Ureter (tissue), 1 donor: Measurements from ENCODE around the gene TWIST1. TPM values are rescaled to one million over a fixed set of nuclear protein-coding genes. Genes with fewer than 3 reads are reported as not detected.

Experiments
- DNase-seq: peaks from one replicate; pipeline ENCODE4 v3.0.0-alpha.2; 2020; ENCODE audit warnings: low spot score
- total RNA-seq: library from RNA; stranded (reverse); gene quantifications from one replicate; pipeline ENCODE4 v1.2.4, GENCODE V29; 2023
- donor health status: DM: yes; HTN: yes; CAD: no.

Gene TWIST1
- total RNA-seq, 1 donor from 2014 or later: 3.7 TPM

DNA sequence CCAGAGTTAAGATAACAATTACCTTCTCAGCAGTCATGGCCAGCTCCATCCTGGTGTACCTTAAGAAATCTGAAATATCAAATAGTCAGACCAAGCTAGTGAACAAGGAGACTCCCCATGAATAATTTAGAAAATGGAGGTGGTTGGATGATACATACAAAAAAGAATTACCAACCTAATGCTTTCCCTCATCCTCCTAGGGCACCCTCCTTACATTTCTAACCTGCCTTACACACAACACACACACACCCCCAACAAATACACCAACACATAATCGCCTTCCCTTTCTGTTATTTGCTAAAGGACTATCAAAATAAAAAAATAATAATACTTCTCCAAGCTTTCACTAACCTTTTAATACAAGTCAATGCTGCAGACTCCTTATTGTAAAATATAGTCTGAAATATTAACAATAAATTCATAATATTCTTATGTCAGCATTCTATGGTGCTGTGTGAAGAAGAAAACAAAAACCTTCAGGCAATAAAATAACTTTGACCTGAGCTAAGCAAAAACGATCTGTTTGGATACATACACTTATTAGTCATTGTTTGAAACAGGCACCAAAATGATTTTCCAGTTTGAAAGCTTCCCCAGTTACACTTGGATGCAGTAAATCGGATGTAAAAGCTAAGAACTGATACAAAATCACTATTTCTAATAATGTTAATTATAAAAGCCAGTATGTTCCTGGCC lies 3.4 kb downstream of the TWIST1 start:
- no peak for DNase-seq

DNA sequence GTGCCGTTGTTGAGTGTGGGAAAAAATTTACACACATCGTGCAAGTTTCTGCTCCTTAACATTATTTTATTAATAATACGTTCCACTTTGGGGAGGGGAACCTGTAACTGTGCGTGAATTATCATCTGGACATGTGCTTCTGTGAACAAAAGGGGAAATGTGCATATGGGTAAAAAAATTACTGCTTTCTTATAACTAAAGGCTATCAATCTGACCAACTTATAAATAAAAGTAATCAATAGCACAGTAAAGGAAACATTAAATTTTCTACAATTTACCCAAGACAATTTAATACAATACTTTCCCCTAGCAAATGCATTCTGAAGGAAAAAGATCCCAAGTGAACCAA lies 4.5 kb downstream of the TWIST1 start:
- no peak for DNase-seq

DNA sequence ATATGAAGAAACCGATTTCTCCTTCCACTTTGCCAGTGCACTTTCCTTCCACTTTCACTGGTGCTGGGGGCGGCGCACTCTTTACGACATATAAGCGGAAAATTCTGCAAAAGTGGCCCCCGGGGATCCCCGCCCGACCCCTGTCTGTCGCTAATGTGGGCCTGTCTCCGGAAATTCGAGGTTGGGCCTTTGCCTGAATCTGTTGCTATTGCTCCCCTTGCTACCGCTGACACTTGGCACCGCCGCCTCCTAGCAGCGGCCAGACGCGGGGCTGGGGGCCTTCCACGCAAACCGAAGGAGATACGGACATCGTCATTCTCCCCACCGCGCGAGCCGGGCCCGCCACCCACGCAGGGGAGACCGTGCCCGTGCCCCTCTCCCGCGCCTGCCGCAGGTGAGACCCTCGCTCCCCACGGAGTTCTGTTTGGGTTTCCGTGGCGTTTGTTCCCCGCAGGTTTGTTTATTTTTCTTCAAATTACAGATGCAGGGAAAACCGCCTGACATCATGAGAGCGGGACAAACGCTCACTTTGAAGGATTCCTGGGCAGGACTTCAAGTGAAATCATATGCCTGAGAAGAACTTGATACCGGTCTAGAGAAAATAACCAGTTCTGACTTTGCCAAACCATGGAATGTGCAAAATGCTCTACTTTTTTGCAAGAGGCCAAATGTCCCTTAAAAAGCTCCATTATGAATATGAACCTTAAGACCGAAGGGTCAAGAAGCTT lies 5.0 kb downstream of the TWIST1 start:
- no peak for DNase-seq

DNA sequence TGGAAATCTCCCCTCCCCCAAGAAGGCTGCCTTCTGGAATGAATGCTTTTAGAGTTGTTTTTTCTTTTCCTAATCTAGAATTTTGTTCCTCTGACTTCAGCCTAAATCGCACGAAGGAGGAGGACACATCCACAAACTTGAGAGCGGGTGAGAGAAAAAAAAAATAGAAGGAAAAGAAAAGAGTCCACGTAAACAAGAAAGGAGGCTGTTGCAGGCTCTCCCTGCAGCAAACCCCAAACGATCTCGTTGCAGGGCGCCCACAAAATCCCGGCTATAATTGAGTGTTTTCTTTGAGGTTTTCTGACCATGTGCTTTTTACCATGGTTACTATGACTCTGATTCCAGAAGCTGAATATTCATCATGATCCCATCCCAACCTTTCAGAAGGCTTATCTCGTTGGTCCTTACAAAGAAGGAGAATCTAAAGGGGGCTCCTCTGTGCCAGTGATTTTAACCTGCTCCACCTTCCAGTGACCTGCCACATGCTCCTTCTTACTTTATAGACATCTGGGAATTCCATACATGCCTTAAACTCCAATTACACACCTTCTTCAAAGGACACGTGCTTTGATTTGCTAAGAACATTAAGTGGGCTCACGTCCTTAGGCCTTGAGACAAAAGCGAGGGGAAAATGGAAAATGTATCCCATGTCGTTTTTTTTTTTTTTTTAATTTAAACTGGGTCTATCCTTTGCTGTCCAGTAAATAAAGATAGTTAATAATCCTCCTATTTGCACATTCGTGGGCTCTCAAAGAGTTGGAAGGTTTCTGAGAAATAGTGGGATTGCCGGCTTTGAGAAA lies 5.8 kb downstream of the TWIST1 start:
- DNase-seq: no peak

DNA sequence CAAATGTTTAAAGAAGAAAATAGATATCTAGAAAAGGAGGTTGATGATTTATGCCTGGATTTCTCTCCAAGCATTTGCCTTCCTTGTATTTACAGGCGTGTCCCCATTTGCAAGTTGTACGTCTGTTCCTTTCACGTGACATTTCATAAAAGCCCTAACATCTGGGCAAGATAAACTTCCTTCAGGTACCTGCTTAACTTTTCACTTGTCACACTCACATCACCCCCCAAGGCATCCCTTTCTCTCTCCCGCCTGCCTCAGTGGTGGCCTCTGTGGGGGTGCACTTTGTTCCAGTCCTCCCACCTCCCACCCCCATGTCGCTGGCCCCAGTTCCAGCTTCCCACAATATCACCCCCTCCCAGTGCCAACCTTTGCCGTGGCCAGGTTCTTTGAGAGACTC lies 6.7 kb downstream of the TWIST1 start:
- DNase-seq: no peak

DNA sequence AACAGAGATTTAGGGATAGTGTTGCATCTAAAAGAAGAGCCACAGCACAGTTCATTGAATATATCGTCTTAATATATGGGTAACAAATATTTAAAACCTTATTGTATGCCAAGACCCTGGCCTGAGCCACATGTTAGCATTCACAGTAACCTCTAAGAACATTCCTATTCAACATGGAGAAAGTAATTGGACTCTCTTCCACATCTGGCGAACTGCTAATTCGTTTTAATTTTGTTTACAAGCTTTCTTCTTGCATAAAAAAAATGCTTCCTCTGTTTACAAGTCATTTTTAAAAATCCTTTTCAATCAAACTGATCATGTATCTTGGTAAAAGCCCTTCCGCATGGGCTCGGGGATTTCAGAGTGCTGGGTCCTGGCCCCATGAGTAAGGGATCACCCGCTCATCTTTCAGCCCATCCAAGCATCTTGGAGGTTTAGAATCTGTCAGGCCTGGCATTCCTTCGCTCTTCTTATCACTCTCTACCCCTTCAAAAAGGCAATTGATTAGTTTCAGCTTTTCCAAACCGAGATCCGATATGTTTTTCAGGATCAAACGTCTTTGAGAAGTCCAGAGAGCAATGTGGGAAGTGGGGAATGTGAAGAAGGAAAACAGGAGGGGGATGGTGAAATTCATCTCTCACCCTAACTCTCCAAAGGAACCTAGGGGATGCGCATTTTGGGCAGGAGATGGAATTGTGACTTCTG lies 7.3 kb downstream of the TWIST1 start:
- no peak for DNase-seq

DNA sequence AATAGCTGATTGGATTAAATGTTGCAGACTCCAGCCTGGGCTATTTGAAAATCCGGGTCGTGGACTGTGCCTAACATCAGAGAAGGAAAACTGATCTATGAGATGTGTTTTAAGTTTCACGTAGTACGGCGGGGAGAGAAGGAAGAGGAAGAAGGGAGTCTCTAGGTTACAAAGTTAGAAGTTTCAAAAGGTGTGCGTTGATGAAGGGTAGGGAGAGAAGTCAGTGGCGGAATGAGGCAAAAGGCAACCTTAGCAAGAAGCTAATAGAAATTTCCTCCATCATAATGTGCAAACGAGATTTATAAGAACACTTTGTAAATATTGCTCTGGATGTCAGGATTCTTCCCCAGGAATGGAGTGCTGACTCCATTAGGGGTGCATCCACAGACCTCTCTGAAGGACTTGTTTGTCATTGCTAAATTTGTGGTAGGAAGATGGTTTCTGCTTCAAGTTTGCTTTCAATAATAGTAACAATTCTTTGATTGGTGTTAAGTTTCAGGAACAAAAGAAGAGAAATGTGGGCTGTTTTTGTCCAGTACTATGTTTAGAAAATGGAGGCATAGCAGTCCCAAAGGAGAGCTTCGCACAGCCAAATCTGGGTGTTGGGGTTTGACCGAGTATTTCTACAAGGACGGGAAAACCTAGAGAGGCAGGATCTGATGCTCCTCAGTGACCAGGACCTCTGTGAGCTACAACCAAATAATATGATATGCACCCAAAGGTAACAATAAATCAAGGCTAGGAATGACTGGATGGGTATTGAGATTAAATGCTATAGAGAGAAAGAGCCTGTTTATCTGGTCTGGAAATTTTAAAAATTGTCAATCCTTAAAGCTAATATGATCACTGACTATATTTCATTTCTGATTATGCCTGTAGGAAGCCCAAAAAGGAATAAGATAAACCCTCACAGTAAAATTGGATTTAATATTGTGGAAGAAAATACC lies 8.2 kb downstream of the TWIST1 start:
- DNase-seq: no peak

DNA sequence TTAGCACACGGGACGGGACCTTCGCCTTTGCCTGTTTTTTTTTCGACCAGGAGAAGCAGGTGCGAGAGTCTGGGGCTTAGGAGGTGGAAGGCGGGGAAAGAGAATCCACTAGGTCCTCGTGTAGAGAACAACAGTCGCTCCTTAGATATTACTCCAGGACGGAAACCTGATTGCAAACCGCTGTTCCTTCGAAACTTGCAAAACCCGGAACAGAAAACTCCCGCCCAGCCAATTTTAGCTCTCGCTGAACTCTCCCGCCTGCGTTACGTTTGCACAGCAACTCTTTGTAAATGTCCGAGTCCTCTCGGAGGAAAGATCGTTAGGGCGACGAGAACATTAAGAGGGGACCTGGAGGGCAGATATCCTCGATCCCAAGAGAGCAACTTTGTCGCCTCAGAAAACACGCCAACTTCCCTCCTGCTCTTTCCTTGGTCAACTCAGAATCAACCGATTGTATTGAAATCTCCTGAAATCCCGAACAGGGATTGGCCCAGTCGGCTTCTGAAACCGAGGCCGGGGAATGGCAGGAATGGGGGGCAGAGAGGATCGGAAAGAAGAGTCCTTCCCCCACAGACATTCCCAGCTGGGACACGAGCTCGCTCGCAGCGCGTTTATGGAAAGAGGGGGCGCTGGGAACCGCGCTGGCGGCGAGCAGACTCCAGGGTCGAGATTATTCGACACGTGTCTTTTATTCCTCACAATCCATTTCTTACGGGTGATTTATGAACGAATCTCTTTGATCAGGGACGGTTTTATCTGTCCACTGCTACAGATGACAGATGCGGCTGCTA lies 9.9 kb downstream of the TWIST1 start:
- DNase-seq: peak; percentile 53

DNA sequence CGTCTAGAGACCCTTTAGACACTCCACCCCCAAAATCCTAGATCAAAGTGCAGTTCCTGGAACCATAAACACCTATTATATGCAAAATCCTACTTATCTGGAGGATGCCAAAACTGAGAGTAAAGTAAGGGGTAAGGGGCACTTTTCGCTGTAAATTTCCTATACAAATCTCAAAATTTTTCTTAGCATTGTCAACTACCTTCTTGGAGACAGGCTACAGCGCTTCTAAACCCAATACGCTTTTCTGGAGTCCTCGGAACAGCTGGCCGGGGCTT lies 10.4 kb downstream of the TWIST1 start:
- DNase-seq: no peak

DNA sequence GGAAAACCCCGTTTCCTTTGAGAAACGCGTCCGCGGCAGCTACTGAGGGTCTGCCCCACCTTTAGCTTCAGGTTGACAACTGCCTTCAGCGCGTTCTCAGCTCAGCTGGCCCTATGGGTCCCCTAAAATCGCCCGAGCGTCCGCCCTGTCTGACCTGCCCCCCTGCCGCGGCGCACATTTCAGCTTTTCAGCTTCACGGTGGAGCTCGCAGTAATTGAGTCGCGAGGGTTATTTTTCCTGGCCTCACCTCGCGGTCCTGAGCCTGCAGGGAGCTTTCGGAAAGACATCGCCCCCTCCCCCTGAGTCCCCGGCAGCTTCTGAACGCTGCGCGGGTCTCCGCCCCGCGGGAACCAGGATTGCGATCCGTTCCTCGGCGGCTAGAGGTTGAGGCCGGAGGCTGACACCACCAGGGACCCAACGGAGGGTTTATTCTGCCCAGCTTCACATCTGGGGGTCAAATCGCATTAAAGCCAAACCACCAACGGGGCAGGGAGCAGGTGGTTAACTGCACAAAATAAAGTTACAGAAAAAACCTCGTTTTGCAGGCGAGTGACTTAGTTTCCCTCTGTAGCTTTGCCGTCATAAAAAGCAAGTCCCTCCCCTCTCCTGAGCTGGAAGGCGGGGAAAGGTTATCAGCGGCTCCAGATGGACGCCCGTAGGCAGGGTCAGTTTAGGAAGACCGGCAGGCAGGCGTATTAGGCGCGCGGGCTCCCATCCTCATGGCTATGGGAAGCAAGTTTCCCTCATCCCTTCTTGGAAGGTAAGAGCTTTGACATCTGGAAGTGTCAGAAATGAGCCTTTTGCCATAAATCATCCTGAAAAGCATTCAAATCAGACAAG lies 11.0 kb downstream of the TWIST1 start:
- no peak for DNase-seq

DNA sequence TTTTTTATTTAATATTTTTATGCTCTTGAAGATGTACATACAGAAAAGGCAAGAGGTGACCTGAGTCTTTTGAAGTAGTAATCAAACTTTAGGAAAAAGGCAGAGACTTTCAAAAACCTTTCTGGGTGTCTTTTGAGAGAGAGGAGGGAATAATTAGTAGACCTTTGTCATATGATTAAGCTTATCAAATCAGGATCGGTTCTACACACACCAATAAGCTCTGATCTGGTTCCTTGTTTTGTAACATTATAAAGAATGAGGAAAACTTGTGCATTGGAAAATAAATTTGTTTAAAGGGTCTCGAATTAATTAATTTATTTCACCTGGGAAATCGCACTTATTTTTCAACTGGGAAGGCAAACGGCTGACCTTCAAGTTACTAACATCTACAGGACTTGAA lies 11.9 kb downstream of the TWIST1 start:
- no peak for DNase-seq

DNA sequence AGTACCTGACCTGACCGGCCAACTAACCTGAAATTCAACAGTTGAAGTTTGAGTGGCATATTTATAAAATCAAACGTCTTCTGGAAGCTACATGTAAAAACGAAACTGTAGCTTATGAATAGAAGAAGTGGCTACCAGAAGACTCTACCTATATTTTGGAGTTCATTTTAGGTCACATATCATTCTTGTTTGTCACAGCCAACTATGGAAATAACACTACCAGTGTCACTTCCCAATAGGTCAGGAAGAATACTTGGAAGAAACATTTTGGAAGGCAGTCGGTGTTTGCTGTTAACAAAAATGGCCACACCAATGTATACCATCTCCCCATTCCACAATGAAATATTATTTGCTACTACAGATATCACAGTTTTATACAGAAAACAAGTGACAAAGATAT lies 12.6 kb downstream of the TWIST1 start:
- no peak for DNase-seq

DNA sequence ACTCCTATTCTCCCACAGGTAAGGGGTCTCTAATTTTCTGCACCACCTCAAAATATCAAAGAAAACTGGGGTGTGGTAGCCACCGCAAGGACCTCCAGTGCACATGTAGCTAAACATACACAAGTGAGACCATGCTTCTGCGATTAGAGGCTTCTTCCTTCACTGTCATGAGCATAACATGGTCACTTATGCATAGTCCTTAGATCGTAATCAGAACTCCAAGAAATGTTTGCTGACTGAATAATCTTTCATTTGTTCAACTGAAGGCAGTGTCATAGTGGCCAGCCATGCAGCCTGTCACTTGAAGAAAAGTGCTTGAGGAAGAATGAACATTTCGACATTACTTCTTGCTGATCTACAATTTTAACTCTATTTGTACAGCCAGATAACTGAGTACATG lies 14.6 kb downstream of the TWIST1 start:
- DNase-seq: no peak

DNA sequence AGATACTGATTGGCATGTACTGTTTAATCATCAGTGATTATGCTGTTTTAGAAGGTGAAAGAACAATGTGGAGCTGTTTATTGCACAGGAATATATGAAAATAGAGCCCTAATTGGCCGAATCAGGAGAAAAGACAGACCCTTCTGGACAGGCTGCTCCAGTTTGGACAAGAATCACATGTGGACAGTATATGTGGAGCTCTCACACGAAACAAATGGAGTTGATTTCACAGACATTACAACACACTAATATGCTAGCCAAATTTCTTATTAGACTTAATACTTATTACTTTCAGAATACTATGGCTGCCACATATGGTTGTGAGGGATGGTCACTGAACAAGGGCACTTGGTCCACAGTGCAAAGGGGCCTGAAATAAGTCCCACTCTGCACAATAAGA lies 15.5 kb downstream of the TWIST1 start:
- no peak for DNase-seq

DNA sequence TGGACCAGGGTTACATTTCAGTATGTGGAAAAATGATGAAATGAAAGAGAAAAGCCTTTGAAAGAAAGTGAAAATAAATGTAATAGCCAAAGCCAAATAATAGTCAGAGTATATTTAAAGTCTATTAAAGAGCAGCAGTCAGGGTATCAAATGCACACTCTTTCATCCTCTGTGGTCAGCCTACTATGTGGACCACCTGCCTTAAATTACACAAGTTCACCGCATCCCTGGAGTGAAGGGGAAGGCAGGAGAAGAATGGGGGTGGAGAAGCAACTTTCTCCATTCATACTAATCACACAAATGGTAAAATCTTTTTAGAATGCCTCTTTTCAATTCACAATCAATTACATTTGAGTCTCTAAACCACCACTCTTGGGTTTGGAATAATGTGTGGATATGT lies 16.0 kb downstream of the TWIST1 start:
- no peak for DNase-seq

DNA sequence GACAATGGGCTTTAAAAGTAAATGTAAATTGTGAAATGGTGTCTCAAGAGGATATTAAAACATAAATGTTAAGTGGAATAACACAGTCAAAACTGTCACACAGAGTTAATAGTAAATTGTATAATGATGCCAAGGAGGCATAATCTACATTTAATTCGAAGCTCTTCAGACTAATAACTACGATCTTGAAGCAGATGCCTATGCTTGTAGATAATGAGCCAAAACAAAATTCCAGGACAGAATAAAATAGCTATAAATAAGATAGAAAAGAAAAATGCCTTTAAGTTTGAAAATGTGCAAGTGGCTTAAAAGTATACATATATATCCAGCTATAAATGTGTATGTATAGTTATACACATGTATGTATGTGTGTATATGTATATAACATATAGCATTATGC lies 17.5 kb downstream of the TWIST1 start:
- no peak for DNase-seq

DNA sequence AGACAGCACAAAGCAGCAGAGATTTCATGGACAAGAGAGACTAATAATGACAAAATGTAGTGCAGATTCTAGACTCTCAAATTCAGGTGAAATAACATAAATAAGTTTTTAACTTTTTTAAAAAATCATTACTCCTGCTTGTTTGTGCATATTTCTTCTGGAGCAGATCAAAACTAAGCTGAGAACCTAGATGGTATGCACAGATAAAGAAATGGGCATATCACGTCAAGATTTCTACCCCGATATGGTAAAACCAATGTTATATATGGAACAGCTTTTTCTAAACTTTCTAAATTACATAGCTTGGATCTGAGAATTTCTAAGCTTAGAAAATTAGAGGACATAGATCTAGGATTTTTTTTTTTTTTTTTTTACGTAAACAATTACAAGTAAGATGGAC lies 18.2 kb downstream of the TWIST1 start:
- no peak for DNase-seq

DNA sequence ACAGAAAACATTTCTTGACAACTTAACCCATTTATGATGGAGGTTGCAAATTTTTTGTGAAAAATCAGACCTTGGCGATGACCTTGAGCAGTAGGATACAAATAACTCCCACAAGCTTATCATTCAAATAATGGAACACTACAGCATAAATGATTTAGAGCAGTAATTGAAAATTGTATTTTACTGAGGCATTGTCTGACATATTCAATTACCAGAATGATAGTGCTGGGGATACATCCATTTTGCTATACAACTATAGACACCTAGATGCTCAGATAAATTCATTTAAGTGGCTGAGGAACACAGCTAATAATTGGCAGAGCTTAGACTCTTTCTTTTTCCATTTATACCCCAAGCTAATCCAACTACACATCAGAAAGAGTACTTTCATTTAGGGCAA lies 18.9 kb downstream of the TWIST1 start:
- no peak for DNase-seq

DNA sequence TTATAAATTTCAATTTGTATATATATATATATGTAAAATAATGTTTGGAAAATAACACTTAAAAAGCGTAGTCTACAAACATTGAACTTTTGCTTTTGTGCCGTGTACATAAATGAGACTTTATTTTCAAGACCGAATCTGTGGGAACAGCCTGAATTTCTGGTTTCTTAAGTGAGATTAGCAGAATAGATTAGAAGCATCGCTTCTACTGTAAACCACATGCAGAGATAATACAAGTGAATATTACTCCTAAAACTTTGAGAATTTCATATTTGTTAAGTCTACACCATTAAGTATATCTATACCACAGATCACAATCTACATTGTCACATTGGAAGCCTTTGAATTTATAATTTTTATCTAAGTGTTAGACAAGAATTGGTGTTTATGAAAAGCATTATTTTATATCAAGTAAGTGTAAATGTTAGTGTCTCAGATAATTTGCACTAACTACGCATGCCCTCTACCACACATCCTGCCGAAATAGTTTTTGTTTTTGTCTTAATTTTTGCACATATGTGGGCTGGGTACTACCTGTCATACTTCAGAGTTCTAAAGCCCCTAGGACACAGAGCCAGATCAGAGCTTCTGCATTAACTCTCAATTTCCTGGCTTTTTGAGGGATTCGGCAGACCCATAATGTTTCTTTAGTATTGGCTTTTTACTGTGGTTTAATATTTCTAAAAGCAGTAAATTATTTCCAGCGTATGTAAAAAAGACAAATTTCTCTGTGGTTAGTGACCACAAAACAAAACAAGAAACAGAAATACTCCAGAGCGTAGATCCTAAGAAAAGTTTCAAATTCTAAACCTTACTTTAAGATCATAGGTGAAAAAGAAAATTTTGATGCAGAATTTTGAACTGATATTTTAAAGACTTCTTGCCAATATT lies 20.0 kb downstream of the TWIST1 start:
- DNase-seq: no peak
